GM18517 (cell line): ENCODE data around the gene FBN2.

Experiments used
- ATAC-seq: cut with Tn5 transposase; IDR thresholded peaks from one replicate; pipeline ENCODE4 v1.9.1; 2021; ENCODE audit warnings: mild to moderate bottlenecking, moderate library complexity; ENCODE audit not compliant: unreplicated experiment

Gene FBN2

DNA sequence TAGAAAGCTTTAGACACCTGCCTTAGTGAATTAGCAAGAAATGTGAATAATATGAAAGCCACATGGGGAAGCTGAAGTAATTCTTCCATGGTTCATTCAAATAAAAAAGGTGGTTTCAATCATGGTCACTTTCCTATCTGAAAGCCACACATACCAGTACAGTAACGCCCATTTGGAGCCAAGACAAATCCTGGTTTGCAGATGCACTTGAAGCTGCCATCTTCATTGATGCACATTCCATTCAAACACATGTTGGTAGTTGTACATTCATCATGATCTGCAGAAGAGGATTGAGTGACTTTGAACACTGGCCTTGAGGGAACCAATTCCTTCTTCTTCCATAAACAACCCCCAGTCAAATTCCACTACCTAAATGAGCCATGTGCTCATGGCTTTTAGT lies 161.5 kb downstream of the FBN2 start:
- ATAC-seq = no peak

DNA sequence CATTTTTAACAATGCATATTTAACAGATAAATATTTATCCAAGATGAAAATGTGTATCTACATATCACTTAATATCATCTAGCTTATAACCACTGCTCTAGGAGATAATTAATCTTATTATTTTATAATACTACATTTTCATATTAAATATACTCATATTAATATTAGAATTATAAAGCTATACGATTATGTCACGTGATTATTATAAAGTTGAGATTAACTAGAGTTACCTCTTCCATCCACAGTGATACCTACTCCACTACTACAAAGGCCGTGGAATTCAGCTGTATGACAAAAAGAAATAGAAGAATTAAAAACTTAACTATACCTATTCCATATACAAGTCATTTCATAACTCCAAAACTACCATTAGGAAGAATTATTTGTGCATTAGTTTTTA lies 171.9 kb downstream of the FBN2 start:
- ATAC-seq = no peak

DNA sequence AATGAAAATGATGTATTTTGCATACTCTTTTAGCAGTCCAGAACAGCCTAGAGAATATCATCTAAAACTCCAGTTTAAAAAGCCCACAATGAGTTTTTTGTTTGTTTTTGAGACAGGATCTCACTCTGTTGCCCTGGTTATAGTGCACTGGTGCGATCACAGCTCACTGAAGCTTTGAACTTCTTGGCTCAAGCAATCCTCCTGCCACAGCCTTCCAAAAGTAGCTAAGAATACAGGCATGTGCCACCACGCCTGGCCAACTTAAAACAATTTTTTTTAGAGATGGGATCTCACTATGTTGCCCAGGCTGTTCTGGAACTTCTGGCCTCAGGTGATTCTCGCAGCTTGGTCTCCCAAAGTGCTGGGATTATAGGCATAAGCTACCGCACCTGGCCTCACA lies 175.7 kb downstream of the FBN2 start:
- ATAC-seq = no peak

DNA sequence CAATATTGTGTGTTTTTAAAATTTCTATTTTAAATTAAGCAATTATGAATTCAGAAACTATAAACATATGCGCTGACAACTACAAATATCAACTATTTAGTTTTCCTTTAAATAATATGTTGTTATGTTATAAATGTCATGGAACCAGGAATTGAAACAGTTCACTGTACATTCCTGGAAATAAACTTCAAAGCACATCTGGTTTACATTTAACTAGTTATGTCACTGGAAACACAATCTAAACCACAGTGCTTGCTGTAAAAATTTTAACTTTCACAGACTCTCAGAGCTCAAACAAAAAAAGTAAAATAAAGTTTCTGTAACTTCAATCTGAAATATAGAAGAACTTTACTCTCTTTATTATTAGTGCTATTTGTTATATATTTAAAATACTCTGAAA lies 179.2 kb downstream of the FBN2 start:
- no peak for ATAC-seq

DNA sequence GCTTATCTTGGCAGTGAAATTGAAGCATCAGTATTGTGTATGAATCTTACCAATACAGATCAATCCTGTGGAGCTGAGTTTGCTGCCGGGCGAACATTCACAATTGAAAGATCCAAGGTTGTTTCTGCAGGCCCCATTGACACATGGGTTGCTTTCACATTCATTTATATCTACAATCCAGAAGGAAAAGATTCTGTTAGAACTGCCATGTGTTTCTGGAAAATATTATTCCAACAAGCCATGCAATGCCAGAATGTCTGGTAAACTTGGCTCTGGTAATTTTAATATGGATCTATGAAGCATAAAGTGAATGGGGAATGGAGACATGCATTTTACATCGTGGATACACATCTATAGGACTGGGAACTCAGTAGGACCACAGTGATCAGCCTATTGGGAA lies 180.8 kb downstream of the FBN2 start:
- no peak for ATAC-seq

DNA sequence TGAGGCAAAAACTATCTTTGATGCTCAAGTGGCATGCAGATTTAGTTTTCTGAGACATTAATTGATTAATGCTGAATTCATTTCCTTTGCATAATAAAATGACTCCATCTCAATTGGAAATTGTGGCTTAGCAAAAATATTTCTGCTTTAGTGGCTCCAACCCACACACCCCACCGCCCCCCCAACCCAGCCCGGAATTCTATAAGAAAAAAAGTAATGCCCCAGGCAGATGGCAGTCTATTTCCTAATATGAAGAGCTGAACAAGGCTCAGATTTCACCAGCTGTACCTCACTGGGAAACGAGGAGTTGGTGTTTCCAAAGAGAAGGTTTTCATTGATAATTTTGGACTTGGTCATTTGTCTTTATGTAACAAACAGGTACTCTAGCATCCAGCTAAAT lies 182.1 kb downstream of the FBN2 start:
- ATAC-seq = no peak

DNA sequence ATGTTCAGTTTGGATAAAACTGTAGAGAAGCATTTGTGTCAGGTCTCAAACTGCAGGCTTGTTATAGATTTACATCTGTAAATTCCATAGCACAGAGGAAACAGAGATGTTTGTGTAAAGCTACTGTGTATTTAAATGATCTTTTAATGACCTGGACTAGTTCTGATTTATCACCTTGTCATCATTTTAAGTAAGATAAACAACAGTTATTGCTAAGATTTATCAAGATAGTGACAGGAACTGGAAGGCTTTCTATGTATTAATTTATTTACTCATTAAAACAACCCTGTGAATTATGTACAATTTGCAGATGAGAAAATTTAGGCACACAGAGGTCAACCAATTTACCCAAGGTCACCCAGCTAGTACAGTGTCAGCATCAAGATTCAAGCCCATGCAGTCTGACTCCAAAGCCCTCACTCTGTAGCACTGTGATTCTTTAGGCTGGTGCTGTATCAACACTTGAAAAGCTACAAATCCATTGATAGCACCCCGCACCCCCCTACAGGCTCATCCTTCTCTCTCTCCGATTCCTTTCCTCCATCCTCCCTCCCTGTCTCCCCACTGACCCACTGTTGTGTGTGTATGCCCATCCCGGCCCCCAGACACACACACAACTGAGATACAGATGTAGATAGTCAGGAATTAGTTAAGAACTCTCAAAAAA lies 184.5 kb downstream of the FBN2 start:
- no peak for ATAC-seq

DNA sequence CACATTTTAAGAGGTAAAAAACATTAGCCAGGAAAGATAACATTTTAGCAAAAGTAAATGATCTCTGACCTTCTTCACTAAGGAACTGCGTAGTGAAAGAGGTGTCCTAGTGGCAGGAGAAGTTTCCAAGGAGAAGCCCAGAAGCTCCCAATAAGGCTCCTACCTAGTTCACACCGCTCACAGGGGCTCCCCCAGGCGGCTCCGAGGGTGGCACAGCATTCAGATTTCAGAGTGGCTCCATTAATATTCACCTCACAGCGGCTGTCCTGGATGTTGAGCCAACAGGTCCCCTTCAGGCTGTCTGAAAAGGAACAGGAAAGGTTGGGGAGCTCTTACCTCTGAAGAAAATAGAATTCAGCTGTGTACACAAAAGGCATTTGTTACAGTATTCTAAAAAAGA lies 187.3 kb downstream of the FBN2 start:
- no peak for ATAC-seq

DNA sequence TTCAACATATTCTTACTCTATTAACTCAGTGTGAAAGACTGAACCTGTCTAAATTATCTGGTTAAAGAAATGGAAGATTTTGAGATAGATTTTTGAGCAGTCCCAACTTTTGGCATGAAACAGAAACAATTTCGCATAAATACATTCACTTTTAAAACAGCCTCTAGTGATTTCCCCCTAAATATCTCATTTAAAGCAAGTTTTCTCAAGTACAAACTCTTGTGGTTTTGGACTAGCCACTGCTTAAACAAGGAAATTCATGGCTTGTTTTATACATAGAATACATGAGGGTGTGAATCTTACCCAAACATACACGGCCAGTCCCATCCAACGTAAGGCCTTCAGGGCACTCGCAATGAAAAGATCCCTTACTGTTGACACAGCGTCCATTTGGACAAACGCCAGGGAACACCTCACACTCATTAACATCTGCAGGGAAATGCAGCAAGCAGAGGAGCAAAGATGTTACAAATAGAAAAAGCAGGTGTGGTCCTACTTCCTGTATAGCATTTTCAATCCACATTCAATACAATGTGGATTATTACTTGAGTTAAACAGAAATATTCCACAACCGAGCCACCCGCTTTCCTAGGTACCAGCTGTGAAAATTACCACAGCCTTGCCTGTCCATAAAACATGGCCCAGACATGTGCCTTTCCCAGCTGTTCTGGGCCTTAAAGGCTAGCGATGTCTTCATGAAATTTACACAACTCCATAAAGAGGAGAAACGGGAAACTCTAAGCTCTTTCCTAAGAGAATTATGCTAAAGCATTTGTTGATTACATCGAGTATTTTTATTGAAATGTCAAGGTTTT lies 188.8 kb downstream of the FBN2 start:
- no peak for ATAC-seq

DNA sequence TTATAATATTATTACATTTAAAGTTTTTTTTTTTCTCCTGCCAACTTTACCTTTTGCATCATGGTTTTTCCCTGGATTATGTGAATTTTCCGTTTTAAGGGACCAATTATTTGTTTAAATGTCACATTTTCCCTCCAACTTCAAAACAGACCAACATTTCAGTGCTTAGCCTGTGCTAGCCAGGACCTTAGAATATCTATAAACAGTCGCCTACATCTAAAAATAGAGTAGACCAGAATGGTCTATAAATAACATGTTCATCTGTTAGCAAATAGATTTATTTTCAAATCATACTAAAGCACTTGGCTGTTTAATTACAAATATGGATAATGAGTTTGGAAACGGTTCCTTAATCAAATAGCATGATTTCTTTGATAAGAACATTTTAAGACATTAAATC lies 192.0 kb downstream of the FBN2 start:
- ATAC-seq = no peak

DNA sequence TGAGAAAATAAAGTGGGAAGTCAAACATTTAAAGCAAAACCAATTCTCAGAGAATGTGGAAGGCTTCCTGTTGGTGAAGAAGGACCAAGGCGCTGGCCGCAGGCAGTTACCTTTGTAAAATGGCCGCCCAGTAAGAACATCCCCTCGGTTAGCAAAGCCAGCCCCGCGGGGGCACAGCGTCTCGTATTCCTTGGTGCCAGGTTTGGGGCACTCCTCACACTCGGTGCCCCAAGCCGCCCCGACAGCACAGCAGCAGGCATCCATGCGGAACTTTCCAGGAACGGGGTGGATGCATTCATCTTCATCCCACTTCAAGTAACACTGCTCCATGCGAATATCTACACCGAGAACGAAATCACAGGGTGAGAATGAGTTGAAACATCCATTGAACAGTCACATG lies 192.8 kb downstream of the FBN2 start:
- ATAC-seq = no peak

DNA sequence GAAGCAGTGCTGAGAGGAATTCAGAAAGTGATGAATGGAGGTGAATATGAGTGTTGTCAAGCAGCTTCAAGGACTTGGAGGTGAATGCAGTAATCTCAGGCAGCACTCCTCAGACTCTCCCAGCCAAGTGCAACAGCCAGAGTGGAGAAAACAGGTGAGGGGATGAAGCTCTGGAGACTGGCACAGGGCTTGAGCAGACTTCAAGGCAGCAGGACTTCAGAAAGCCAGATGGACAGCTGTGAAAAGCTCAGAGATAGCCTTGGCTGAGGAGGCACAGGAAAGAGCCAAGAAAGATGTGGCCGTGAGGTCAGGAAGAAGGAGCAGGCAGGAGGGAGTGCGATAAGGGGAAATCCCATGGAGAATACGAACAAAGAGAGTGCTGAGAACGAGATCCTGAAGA lies 194.9 kb downstream of the FBN2 start:
- ATAC-seq = no peak

DNA sequence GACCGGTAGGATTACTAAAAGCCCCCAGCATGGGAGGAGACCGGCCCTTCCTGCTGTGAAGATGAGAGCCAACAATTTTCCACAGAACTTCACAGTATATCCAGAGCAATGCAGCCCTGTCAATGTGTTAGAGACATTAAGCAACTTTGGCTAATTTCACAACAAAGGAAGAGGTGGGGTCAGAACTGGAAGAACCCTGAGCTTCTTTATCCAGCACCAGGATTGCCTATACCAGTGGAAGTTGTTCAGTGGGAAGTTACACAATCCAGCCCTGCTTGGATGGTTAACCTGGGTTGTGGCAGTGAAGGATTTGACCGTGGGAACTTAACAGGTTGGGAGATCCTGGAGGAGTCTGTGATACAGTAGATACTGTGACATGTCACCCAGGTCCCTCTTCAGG lies 197.0 kb downstream of the FBN2 start:
- no peak for ATAC-seq

DNA sequence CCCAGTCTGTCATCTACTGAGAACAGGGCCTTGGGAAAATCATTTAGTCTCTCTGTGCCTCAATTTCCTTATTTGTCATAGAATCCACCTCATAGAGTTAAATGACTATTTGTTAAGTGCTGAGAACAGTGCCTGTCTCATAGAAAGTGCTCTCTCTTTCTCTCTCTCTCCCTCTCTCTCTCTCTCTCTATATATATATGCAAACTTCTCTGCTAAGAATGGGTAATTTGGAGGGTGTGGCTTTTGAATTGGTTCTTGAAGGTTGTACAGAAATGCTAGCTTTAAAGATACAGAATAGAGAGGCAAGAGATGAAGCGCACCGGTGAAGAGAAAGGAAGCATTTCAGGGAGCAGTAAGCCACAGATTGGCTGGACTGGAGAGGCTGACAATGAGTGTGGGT lies 197.4 kb downstream of the FBN2 start:
- no peak for ATAC-seq

DNA sequence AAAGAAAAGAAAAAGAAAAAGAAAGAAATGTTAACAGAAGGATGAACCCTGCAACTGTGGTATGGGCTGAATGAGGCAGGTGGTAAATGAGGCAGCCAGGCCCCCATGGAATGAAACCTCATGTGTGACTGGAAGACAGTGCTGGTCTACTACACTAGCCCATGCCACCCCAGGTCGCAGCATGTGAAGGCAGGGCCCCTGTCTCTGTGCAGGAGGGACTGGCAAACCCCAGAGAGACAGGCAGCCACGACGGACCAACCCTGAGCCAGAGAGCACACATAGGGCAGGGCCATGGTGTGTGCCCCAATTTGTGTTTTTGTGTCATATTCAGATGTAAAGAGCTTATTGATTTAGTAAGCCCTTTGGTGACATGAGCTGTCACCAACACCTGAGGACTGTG lies 198.5 kb downstream of the FBN2 start:
- no peak for ATAC-seq

DNA sequence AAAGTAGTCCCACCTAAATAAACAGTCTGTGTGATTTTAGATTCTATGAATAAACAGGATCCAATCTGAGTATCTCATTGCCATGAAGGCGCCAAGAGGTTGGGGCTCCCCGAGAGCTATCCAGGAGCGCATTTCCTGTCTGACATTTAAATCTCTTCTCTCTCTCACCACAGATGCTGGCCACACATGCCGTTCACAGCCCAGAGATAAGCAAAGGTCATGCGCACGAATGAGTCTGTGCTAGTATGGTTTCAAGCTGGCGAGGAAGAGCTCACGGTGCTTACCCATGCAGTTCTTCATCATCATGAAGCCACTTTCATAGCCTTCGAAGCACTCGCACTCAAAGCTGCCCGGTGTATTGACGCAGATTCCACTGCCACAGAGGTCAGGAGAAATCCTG lies 199.4 kb downstream of the FBN2 start:
- ATAC-seq = no peak

DNA sequence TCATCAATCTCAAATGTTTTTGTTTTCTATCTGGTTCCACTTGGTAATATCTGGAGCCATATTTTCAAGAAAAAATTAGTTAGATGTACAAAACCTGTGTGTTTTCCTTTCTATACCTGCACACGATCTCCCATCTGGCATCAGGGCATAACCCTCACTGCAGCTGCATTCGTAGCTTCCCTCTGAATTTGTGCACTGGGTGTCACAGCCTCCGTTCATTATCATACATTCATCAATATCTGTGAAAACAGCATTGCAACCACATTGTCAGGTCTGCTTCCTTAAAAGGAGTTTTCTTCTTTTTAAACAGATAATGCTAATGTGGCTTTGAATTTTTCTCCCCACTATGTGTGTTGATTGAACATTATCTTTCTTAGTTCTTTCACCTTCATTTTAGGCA lies 202.7 kb downstream of the FBN2 start:
- no peak for ATAC-seq

DNA sequence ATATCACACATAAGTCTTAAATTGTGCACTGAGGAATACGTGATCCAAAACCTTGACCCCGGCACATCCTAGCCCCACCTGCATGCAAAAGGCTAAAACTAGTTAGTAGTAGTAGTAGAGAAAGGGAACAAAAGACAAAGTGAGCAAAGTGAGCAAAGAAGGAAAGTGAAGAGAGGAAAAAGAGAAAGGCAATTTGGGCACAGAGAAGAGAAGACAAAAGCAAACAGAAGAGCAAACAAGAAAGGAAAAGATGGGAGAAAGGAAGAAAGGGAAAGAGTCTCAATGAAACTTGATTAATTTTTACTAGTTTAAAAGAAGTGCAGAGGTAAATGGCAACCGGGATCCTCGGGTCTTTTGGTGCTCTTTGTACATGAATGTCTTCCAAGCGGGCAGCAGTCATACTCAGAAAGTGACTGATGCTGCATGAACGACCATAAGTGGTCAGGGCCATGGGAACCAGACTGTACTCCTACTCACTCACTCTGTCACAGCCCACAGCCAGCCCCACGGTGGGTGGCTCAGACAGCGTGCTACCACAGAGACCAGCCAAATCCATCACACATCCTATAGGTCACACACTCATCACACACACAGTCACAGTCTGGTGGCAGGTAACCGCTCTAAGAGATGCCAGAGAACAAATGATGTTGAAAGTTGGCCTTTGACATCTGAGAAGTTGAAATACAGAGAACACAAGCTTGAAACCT lies 203.9 kb downstream of the FBN2 start:
- no peak for ATAC-seq

DNA sequence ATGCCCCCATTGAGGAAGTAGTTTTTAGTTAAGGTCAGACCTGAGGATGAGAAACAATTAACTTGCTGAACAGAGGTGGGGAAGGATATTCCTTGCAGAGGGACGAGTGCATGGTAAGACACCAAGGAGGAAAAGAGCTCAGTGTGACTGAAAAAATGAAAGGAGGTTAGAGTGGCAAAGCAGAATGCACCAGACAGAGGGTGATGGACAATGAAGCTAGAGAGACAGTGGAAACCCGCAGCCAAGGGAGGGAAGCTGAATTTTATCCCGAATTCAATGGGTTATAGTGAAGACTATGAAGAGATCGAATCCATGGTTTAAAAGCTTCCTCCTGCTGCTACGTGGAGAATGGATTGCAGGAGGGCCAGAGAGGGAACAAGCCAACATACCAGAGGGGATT lies 206.8 kb downstream of the FBN2 start:
- no peak for ATAC-seq

DNA sequence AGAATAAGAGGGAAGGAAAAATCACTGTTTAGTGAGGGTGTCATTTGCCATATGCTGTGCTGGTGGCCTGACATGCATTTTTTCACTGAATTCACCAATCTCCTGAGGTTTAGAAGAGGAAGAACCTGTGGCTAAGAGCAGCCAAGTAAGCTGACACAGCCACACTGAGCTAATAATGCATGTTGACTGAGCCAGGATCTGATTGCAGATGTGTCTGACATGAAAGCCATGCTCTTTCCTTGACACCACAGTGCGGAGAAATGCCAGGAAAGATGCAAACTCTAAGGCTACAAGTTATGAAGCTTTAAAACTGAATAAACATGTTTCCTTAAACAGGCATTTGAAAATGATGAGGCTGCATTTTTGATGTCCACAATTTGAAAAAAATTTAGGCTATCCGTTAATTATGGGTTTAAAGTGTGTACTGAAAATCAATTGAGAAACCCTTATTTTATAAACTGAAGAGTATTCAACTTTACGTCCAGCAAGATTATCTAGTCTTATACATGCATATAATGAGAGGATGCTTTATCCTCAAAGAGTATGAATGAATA lies 208.6 kb downstream of the FBN2 start:
- ATAC-seq = no peak

DNA sequence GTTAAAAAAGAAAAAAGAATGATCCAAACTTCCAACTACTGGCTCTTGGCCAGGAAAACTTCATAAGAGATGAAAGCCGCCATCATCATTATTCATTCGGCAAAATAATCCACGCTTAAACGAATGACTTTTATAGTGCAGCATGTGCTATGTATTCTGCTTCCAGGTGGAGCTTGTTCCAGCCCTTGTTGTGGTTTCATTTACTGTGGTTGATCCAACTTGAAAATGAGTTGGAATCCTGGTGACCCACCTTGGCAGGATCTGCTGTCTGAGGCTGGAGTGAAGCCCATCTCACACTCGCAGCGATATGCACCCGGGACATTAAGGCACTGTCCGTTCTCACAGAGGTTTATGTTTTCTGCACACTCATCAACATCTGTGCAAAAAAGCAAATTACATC lies 209.6 kb downstream of the FBN2 start:
- no peak for ATAC-seq

DNA sequence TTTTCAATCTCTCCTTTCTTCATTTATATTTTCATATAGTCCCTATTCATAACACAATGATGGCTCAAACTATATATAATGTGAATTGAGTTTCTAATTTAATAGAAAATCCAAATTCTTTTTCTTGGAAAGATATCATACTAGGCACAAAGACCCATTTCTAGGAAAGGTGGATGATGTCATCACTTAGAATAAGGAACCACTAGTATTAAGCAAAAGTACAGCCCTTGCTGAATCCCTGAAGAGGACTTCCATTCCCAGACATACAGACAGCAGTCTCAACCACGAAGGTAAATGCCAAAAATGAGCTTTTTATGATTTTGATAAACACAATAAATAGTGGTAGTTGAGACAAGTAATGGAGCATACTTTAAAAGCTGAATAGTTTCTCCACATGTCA lies 210.0 kb downstream of the FBN2 start:
- ATAC-seq = no peak
